Activated T-cell treated with anti-CD3 and anti-CD28 coated beads for 4 hours (primary cell): ENCODE results near the gene ADGRG6.
A peak's percentile ranks its signal among the peaks of the same experiment; 100 is the strongest.
"Not testable (repeated sequence)": the region's sequence is repeated elsewhere in the genome, so short reads cannot be mapped to it uniquely, and the experiment has no call there.

ENCODE experiments used
- DNase-seq: peaks from one replicate; pipeline ENCODE4 v3.0.0-alpha.2; 2020

Gene ADGRG6

DNA sequence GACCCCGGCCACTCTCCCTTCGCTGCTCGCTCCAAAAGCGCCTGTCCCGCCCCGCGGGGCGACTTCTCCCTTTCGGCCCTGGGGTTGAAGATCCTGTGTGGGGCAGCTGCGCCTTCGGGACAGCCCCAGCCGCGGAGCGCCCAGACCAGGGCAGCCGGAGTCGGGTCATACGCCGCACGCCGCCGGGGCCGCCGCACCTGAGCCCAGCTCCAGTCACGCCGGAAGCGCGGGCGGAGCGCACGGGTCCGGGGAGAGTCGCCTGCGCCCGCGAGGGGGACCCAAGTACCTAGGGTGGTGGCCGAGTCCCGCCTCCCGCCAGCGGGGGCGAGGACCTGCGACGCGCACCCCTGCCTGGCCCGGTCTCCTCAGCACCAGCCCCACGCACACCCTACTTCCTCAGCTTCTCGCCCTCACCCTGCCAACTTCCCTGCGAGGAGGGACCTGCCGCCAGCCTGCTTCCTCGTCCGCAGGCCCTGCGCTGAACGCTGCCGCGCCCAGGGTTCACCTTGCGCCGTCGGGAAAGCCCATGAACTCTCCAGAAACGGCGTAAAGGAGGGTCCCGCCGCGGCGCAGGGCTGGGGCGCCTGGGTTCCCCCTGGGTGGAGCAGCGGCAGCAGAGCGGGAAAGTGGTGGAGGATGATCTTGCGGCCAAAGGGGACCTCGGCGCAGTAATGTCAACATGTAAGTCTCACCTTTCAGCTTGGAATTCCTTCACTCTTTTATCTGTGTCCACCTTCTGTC, at the start of gene ADGRG6:
ADGRG6 (plus strand) TSS at position 357 of the 741 bp plus-strand sequence; CDS start at position 680, 323 bp downstream.
- peak; percentile 15 for DNase-seq

DNA sequence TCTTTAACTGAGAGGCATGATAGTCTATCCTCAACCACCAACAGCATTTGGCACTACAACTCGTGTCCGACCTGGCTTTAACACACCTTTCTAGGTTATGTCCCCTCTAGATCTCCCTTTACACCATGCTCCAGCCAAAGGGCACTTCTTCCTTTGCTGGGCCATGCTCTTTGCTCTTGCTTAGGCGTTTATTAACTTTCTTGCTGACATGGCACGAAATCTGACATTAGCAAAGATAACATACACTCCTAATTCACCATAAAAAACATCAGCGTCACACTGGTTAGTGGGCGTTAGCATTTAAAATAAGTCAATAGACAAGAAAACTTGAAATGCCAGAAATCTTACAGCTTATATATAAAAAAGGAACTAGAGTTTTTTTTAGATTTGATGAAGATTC, 47.3 kb upstream of the ADGRG6 start:
- DNase-seq, result no peak

DNA sequence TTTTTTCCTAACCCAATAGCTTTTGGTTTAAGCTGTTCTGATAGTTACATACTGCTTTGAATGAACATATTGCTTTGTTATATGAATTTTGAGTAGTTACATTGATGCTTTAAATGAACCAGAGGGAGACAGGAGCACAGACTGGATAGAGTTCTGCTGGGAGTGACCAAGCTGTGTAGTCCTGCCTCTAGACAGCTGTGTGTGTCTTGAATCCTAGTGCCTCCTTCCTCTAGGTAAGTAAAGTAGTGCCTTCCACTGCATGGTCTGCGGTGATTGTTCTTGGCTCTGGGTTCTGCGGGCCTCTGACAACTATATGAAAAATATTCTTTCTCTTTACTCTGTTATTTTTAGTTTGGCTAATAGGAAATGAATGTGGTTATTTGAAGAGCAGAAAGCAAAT, 46.0 kb upstream of the ADGRG6 start:
- DNase-seq, result no peak

DNA sequence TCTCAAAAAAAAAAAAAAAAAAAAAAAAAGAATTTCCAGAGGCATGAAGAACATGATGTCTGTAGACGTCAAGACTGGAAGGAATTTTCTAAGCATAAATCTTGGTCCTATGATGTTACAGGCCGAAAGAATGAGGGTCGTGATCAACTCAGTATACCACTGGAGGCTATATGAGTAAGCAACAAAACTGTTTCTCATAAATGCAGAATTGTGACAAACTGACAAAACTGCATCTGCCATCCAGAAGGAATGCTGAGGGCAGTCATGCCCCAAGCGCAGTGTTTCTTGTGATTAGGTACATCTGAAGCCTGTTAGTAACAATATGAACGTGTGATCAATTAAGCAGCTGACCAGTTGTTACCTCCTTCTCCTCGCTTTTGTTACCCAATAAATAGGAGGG, 43.5 kb upstream of the ADGRG6 start:
- no peak for DNase-seq

DNA sequence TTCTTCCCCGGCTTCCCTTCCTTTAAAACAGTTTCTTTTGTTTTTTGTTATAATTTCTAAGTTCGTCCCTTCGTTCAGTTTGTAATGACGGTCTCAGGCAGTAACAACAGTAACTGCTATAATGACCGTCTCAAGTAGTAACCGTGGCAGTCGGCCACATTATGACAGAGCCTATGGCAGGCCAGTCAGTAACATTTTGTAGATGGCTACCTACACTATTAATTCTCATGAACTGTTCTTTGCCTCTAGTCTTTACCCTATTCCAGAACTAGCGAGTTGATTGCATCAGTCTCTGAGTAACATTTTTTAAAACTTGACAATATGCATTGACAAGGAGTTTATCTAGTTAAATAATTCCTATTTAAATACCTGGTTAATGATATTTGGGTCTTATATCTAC, 43.0 kb upstream of the ADGRG6 start:
- DNase-seq, result no peak

DNA sequence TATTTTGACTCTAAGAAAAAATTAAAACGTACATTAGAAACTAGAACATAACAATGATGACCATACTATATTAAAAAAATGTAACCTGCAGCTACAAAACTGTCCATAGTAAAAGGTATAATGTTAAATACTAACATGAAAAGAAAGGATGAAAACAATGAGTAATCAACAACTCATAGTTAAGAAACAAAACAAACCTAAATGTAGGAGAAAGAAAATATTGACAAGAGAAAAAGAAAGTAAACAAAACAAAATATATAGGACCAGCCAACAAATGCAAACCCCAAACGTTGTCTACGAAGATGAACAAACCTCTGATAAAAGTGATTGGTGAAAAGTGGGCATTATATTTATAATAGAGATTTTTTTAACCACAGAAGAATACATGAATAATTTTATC, 41.1 kb upstream of the ADGRG6 start:
- no peak for DNase-seq

DNA sequence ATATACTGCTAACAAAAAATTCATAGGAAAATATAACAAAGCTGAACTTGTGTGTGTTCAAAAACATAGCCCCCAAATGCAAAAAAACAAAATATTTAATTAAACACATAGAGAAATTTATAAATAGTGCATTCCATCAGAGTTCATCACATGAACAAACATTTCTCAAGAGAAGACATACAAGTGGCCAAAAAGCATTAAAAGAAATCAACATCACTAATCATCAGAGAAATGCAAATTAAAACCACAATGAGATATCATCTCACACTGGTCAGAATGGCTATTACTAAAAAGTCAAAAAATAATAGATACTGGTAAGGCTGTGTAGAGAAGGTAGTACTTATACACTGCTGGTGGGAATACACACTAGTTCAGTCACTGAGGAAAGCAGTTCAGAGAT, 39.6 kb upstream of the ADGRG6 start:
- DNase-seq, result no peak

DNA sequence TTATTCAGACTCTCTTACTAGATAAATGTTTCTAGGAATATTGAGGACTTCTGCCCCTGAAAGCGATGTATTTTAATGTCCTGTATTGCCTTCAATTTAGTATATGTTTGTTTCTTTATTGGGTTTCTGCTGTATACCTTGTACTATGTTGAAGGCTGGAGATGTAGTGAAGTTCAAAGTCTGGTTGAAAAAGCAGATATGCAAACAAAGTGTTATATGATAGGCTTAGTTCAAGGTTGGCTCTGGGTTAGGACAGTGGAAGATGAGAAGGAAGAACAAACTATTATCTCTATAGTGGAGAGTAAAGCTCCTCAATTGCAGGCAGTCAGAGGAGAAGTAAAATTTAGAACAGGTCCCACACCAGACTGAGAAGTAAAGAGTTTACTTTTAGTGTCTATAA, 36.3 kb upstream of the ADGRG6 start:
- DNase-seq, result no peak

DNA sequence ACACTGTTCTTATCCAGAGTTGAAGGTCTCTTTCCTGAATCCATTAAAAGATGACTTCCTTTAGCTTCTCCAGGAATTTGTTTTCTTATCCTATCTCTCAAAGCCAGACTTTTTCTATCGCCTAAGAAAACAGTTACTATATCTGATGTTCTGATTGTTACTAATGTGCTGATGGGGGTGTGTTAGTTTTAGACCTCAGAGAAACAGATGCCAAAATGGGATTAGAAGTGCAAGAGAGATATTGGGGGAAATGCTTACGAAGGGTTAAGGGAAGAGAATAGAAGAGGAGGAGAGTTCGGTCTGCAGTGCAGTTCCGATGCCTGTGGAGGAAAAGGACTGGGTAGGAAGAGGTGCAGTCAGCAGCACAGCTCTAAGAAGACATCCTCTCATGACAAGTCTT, 35.7 kb upstream of the ADGRG6 start:
- no peak for DNase-seq

DNA sequence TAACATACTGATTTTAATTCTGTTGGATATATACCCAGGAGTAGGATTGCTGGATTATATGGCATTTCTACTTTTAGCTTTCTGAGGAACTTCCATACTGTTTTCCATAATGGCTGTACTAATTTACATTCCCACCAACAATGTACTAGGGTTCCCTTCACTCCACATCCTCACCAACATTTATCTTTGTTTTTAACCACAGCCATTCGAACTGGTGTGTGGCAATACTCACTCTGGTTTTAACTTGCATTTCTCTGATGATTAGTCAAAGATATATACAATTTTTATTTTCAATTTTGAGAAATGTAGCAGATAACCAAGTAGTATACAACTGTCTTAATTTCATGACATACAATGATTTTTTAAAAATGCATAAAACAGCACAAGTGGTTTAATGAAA, 30.3 kb upstream of the ADGRG6 start:
- DNase-seq, result no peak

DNA sequence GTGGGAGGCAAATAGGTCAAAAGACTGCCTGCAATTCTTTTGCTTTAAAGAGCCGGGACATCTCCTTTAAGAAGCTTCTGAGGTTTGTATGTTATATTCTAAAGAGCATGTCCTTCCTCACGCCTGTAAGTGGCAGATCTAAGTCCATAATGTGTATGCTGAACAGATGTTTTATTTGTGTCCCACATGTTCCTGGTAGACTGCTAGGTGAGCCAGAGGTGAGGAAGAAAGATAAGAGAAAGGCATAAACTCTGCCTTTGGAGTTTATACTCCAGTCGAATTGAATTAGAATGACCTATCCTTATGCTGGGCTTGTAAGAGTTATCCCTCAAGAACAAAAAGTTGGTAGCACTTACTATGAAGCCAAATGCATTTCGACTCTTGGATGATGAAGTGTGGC, 27.2 kb upstream of the ADGRG6 start:
- DNase-seq, result no peak

DNA sequence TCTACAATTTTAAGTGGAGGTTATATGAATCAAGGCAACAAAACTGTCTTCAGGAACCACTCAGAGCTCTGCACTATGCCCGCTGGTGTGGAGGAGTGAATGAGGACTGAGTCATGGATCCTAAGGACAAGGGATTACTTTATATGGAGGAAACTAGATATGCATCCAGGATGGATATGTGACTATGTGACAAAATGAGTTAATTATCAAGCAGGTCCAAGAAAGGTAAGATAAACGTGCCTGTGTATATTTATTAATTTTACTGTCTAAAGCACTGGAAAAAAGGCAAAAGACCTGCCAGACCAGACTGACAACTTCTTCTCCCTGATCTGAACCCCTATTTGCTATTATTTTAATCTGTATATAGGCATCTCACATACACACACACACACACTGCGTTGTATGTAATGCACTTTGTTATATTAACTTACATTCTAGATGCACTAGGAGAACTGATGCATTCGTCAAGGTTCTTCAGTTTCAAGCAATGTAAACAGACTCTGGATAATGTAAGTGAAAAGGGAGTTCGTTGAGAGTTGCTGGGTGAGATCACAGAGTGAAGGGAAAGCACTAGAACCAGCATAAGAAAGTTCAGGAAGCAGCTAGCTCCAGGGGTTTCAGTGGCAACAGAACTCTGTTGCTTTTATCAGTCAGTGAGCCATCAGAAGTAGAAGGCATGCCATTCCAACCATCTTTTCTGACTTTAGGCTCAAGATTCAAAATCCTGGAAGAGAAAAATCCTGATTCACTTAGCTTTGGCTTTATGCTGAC, 26.4 kb upstream of the ADGRG6 start:
- no peak for DNase-seq

DNA sequence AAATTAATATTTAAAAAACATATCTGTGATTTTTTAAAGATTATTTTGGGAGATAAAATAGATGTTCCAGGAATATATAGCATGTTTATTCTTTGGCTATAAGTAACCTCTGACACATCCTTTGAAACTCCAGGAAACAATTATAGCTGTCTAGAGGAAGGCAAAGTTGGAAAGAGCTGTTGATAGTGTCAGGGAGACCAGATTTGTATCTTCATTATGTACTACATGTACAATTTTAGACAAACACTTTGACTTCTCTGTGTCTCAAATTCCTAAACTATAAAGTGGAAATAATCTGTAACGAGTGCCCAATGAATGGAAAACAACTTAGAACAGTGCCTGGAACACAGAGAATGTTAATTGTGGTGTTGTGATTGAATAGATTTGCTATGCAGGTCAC, 25.6 kb upstream of the ADGRG6 start:
- DNase-seq, result no peak

DNA sequence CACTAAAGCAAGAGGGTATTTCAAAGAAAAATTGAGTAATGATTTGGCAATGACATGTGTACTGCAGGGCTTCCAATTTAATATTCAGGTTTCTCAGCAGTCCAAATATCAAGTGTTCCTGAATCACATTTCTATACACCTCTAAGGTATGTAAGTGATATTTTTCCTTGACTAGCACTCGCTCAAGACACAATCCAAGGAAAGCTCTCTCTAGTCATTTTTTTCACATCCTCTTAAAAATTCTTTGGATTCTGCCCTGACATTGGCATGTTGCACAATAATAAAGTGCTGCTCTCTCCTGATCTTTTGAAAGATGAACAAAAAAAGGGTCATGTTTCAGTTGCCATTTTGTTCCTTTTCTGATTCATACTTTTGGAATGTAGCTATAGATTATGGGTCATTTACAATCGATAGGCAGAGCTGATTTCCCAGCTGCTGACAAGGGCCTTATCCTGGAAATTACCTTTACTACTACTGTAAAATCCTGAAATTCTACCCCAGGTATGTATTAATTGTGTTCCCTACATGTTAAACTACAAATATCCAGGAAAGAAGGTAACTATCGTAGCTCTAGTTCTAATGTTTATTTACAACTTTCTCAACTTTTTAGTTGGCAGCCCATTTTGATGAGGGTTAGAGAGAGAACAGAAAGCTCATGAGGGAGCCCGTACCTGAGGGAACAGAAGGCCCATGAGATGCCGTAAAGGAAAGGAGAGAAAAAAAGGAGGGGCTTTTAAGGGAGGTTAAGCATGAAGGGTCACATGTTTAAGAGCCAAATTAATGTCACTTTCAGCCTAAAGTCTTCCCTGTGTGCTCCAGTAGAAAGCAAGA, 22.2 kb upstream of the ADGRG6 start:
- no peak for DNase-seq

DNA sequence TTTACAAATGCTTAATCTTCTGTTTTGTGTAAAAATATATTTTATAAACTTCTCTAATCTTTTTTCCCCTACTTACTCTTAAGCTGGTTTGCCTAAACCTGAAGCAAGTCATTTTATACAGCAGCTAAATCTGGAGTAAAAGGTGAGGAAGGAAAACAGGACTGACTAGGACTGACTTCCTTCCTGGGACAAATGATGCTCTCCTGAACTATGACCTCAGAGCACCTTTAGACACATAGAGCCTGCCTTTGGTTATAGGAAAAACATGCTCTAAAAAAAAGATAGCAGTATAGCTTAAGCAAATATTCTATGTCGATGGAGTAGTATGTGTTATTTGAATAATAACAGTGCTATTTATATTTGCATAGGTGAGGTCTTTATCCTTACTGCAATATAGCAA, 21.5 kb upstream of the ADGRG6 start:
- no peak for DNase-seq

DNA sequence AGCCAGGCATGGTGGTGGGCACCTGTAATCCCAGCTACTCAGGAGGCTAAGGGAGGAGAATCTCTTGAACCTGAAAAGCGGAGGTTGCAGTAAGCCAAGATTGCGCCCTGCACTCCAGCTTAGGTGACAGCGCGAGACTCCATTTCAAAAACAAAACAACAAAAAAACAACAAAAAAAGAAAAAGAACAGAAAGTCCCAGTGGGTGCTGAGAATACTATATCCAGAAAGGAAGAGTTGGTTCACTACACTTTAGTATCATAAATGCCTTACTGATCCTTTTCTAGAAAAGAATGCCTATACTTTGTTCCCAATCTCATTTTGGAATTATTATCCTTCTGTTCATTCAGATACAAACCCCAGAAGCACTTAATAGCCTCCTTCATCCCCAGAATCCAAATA, 20.9 kb upstream of the ADGRG6 start:
- DNase-seq, result no peak

DNA sequence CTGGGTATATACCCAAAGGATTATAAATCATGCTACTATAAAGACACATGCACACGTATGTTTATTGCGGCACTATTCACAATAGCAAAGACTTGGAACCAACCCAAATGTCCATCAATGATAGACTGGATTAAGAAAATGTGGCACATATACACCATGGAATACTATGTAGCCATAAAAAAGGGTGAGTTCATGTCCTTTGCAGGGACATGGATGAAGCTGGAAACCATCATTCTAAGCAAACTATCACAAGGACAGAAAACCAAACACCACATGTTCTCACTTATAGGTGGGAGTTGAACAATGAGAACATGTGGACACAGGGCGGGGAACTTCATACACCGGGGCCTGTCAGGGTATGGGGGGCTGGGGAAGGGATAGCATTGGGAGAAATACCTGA, 18.7 kb upstream of the ADGRG6 start:
- not testable (repeated sequence) for DNase-seq

DNA sequence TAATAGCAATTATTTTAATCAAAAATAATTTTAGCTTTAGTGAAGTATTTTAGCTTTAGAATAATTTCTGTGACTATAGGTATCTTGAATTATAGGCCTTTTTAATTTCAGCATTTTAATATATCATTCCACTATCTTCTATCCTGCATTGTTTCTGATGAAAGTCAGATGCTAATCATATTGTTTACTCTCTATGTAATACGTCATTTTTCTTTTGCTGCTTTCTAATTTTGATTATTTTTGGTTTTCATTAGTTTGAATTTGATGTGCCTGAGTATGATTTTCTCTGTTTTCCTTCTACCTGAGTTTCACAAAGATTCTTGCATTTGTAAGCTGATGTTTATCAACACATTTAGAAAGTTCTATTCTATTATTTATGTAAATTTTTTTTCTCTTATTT, 17.4 kb upstream of the ADGRG6 start:
- no peak for DNase-seq

DNA sequence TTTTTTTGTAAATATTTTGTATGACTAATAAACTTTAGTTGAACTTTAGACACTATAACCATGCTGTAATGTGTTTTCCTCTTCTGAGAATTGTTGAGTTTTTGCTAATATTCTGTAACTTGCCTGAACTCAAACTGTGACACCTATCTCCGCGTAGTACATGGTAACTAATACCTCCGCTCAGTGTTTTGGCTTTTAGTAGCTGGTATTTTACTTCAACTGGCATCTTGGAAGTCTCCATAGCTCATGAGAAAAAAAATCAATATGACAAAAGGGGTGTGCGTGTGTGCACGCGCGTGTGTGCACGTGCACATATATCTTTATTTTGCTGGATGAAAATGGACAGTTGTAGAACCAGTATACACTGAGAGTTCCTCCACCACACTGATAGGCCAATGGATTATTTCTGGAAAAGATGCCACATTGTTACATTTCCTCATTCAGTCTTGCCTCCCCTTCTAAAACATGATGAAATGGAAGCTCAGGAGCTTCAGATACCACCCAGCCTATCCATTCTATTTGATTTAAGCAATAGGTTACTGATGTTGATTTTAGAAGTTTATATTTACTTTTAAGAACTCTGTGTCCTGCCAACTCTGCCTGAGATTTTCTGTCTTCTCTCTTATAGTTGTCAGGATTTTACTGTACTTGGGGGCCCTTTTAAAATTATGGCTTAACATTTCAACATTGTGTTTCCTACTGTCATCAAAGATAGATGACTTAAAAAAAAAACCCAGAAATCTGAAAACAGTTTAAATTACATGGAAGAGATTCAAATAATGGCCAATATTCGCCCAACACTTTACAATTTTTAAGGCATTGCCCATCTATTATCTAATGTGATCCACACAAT, 16.3 kb upstream of the ADGRG6 start:
- DNase-seq, result no peak

DNA sequence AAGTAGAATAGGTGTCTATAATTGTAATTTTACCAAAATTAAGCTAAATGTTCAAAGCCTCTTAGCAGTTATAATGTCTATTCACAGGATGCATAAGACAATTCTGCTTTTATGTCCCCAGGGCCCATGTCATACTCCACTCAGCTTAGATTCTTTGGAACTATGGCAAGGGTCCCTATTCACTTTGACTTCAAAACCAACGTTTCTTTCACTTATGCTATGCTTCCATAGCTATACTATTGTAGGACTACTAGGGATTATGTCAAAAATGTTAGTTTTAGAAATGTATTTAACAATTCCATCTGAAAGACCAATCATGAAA, 15.8 kb upstream of the ADGRG6 start:
- no peak for DNase-seq

DNA sequence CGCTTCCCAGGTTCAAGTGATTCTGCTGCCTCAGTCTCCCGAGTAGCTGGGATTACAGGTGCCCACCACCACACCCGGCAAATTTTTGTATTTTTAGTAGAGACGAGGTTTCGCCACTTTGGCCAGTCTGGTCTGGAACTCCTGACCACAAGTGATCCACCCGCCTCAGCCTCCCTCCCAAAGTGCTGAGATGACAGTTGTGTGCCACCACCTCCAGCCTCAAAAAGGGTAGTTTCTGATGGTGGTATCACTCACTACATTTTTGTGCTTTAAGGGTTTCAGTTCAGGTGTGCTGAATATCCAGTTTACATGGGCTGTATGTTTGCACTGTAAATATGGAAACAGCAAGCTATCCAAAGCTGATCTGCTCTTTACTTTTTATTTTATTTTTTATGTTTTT, 12.1 kb upstream of the ADGRG6 start:
- no peak for DNase-seq

DNA sequence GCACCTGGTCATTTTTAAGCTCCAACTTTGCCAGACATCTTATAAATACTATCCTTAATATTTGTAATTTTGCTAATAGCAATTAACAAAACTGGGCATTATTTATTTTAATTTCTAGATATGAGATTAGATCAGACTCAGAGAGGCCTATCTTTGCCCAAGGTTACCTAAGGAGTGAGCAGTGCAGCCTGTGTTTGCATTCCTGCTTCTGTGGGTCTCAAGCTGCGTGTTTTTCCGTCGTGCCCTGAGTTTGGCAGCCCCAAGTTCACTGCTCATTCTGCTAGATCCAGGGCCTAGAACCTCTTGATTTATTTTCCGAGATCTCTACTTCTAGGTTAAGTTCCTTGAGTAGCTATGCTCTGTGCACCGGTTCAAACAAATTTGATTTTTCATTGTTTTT, 11.0 kb upstream of the ADGRG6 start:
- DNase-seq, result no peak

DNA sequence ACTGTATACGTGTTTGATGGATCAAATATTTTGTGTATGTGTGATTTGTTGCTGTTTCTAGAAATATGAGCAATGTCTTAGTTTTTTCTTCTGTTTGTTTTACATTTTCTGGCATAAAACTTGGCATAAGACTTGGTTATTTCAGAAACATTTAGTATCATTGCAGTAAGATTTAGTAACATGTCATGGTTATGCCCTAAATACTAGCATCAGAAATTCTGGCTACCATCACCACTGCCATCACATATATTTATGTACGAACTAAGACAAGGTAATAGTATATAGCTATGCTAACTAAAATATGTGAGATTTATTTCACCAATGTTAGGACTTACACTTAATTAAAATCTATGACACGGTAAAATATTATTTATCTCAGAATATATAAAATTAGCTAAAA, 10.3 kb upstream of the ADGRG6 start:
- DNase-seq, result no peak
